Frontal cortex (tissue), 4 donors: ENCODE measurements around the gene TSC22D2. TPM values are rescaled to one million over a fixed set of nuclear protein-coding genes. Genes with fewer than 3 reads are reported as not detected.

ENCODE experiments used
- DNase-seq, 2 donors: peaks; one replicate each; pipeline ENCODE4 v3.0.0; 2012; ENCODE audit warnings: low spot score in 2 of 2
- FAIRE-seq: peaks from 2 replicates; lab custom pipeline; 2012; peaks lifted over from hg19 to GRCh38; lab: Jason Lieb, UNC
- total RNA-seq: library from RNA; depleted of rRNA; stranded (reverse); fragments of >200 nt; gene quantifications from one replicate; pipeline ENCODE4 v1.2.3, GENCODE V29; 2014
- donor health status: control.
- donor health status: control.
- donor health status: control.

TSC22D2 gene
- total RNA-seq, 1 donor from 2014 or later = 11.0 TPM

DNA sequence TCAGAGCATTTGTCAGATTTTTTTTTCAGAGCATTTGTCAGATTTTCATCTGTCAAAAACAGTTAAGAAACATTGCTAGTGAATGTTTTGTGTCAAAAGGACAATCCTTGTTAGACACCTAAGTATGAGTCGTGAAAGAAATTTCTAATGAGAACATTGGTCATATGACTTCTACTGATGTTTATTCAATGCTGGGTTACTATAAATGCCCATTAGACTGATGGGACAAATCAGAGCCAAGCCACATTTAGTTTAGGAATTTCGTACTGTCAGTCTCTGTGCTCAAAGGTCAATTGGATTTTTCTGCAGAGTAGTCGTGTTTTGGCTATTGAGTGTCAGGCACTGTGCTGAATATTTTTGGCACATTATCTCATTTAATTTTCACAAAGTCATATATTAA, 31.6 kb downstream of the TSC22D2 start:
- FAIRE-seq (no peak), DNase-seq (no peak)

- FAIRE-seq (no peak), DNase-seq (no peak)
Observed at GRCh38 chr3:150443331-150443741, 35.2 kb downstream of the TSC22D2 start.

GRCh38 chr3:150444371-150444770, 36.3 kb downstream of the TSC22D2 start:
- no peak for FAIRE-seq

DNA sequence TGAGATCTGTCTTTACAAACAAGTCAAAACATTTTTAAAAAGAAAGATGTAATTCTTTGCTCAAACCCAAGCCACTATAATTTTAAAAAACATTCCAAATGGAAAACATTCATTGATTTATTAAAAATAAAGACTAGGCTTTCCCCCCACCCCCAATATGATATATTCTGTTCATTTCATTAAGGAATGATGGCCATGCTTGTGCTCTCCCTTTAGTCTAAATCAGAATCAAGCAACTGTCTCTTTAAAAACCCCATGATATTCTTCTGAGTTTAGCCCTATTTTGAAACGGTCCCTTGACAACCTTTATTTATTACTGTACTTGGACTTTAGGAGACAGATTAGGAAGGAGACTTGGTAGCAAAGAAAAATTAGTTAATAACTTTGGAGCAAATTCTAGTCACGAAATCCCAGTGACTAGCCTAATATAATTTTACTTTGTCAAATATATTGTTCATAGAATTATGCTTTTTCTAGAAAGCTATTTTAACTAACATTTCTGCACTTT, 38.4 kb downstream of the TSC22D2 start:
- DNase-seq = no peak
- FAIRE-seq = no peak

More at GRCh38 chr3:150444371-150444770, 36.3 kb downstream of the TSC22D2 start:
- DNase-seq = no peak

GRCh38 chr3:150447084-150447483, 39.0 kb downstream of the TSC22D2 start:
- FAIRE-seq (no peak), DNase-seq (no peak)

GRCh38 chr3:150447631-150448465, 39.8 kb downstream of the TSC22D2 start:
- FAIRE-seq = no peak

DNA sequence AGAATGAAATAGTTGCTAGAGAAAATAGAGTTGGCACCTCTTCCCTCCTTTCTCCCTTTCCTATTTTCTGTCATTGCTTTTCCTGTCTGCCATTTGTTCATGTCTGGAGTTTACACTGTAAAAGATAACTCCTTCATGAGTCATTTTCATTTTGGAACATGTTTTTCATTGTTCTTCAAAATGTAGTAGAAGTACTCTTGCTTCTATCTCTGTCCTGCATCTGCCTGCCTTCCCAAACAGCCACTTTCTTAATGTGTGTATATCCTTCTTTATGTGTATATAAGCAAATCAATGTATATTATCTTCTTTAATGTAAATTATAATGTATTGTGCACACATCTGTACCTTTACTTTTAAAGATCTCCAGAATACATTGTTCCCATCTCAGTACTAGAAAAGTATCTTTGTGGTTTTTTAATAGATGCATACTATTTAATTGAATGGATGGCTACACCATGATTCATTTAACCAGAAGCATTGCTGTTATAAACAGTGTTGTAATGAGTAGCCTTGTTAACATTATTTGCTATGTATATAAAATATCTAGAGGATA, 41.1 kb downstream of the TSC22D2 start:
- FAIRE-seq (no peak), DNase-seq (no peak)

More at GRCh38 chr3:150447631-150448465, 39.8 kb downstream of the TSC22D2 start:
- DNase-seq = no peak

- DNase-seq (no peak), FAIRE-seq (no peak)
Observed at GRCh38 chr3:150450916-150451315, 42.8 kb downstream of the TSC22D2 start.

- FAIRE-seq (no peak), DNase-seq (no peak)
Observed at GRCh38 chr3:150451329-150452048, 43.4 kb downstream of the TSC22D2 start.

DNA sequence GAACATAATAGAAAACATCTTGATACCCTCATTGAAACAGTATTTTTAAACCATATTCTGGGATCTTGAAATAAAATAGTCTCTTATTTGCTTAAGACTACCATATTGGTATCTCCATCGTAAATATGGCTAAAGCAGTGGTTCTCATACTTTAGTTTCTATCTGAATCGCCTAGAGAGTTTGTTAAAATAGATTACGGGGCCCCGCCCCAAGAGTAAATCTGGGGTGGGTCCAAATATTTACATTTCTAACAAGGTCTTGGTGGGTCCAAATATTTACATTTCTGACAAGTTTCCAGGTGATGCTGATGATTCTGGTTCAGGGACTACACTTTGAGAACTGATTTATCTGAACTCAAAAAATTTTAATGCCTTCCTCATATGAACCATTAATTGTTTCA, 45.3 kb downstream of the TSC22D2 start:
- DNase-seq (no peak), FAIRE-seq (no peak)

- DNase-seq = no peak
- FAIRE-seq = no peak
Observed at GRCh38 chr3:150454085-150454484, 46.0 kb downstream of the TSC22D2 start.

GRCh38 chr3:150454622-150455021, 46.5 kb downstream of the TSC22D2 start:
- no peak for DNase-seq
- FAIRE-seq = no peak

DNA sequence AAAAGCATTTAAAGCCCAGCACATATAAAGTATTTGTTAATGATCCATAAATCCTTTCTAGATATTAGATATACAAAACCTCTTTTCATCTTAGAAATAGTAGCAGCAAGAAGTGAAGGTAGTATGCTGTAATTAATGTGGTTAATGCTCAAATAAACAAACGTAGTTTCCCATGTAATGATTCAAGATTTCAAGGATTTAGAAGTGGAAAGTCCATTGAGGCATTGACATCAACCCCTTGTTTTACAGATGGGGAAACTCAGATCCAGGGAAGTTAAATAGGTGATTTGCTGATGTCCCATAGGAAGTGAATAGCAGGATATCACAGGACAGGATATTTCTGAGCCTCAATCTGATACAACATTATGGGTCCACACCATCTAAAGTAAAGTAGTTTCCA, 47.2 kb downstream of the TSC22D2 start:
- DNase-seq (no peak), FAIRE-seq (no peak)

DNA sequence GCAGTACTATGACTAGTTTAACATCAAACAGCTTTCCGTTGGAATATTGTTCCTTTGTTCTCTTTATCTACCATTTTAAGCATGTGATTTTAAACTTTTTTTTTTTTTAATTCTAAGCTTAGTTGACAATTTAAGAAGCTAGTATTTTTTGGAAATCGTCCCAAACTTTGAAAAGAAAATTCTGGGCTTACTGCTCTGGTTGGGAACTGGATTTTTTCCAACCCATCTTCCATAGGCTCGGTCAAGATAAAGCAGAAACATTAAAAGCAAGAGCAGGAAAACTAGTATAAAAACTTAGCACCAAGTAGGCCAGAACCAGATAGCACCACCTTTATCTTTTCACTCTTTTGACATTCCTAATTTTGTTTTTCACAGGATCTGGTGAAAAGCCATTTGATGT, 49.9 kb downstream of the TSC22D2 start:
- DNase-seq (no peak), FAIRE-seq (no peak)

DNA sequence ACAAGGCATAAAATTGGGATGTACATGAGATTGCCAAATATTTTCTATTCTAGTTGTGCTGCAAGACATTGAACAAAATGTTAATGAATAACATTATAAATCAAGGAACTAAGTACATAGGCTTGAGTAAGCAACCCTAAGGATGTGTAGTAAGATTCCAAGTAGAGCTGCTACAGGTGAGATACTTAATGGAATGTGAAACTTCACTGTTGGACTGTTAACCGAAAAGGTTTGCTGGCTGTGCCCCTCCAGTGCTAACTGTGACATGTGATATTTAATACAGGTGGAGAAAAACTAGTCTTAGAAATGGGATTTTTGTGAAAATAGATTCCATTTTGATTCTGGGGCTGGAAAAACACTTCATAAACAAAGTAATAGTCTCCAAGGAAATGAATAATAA, 52.4 kb downstream of the TSC22D2 start:
- DNase-seq = no peak
- no peak for FAIRE-seq

DNA sequence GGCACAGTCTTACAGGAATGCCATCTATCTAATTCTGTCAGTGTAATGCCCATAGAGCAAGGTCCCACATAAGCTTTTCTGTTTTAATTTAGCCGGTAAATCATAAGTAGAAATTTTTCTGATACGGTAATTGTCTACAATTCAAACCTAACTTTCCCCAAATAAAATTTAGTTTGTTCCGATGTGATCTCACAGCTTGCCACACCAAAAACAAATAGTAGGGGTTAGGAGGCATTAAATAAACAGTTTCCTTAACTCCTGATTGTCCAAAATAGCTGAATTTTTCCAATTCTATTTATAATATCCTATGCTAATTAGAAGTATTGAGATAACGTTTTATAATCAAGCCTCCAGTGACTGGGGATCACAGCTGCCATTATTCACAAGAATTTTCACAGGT, 53.3 kb downstream of the TSC22D2 start:
- FAIRE-seq (no peak), DNase-seq (no peak)

DNA sequence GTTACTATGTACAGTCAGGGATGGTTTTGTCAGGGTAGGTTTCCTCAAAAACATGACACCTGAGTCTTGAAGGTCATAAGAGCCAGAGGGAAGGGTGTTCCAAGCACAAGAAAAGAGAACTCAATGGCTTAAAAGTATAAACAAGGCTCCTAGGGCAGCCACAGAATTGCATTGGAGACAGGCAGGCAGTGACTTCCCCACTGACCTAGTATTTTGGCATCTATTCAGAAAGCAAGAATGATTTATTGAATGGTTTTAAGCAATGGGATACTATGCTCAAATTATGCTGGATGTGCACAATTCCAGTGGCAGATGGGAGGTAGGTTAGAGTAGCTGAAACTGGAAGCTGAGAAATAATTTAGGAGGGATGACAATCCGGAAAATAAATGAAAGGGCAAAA, 54.0 kb downstream of the TSC22D2 start:
- no peak for DNase-seq
- no peak for FAIRE-seq

- DNase-seq (no peak), FAIRE-seq (no peak)
Observed at GRCh38 chr3:150464684-150465083, 56.6 kb downstream of the TSC22D2 start.

- FAIRE-seq (no peak), DNase-seq (no peak)
Observed at GRCh38 chr3:150467381-150467780, 59.3 kb downstream of the TSC22D2 start.

GRCh38 chr3:150469031-150469930, 61.2 kb downstream of the TSC22D2 start:
- peak in 1 of 2 donors; percentile 4 for DNase-seq
- no peak for FAIRE-seq
